Measurements from ENCODE around the gene TBC1D14. TPM values are rescaled to one million over a fixed set of nuclear protein-coding genes. Genes with fewer than 3 reads are reported as not detected.
A peak's percentile ranks its signal among the peaks of the same experiment; 100 is the strongest.

Gene TBC1D14
- total and polyA plus RNA-seq, 9 of the 15 experiments (the other 6 are each of a cell fraction or from before 2014, with no cell fraction given), result 2.1 to 59.6 (median 44.8) TPM

DNA sequence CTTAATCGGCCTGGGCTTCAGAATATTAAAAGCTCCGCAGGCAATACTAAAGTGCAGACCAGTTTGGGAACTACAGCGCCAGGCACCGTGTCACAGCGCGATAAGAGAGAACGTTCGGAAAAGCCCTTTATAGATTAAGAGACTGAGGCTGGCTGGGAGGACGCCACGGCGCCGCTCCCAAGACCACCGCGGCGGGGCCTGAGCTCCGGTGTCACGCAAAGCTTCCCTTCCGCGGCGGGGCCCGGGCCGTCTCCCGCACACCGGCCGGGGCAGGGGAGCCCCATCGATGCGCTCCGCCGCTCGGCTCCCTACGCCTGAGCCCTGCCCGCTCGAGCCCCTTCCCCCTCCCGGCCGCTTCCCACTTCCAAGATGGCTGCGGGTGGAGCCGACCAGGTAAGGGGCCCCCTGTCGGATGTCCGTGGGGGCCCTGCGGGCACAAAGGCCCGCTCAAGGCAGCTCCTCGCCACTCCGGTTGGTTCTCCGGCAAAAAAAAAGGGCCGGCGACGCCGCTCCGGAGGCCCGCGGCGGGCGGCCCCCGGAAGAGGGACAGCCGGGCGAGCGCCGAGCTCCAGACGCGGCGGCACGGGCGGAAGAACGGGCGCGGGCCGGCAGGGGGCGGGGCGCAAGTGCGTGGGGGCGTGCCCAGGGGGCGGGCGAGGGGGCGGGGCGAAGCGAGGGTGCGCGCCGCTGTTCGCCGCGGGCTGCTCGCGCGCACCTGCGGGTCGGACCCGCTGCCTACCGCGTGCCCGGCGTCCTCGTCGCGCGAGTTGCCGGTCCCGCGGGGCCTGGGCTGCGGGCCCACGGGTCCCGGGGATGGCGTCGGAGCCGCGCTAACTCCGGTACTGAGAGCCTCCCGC is at the start of gene TBC1D14 (continued):
- 0 out of 2 replicates have a peak, but pooled peaks have one; percentile 5 for TF ChIP-seq ZBTB12 (CRISPR knock-in tag; IDR thresholded peaks at IDR 0.05)
- no peak for TF ChIP-seq GATAD2B (IDR thresholded peaks at IDR 0.05; ENCODE audit: borderline replicate concordance)
- TF ChIP-seq HNRNPK (IDR thresholded peaks at IDR 0.05; ENCODE audit: low read depth, low read length, poor library complexity, severe bottlenecking), result no peak
- peak; percentile 19; the same call in 1 of the 2 replicates for TF ChIP-seq CREB1 (IDR thresholded peaks at IDR 0.05)
- TF ChIP-seq CREB1 (CRISPR knock-in tag; IDR thresholded peaks at IDR 0.05), result peak; percentile 56; the same call in 1 of the 2 replicates
- no peak for TF ChIP-seq ZNF23 (CRISPR knock-in tag; IDR thresholded peaks at IDR 0.05)
- TF ChIP-seq RAD21 (CRISPR knock-in tag; conservative IDR thresholded peaks at IDR 0.05 in 1 of 2, IDR thresholded peaks at IDR 0.05 in 1 of 2), result no peak
- peak; percentile 79 for TF ChIP-seq PHF20 (IDR thresholded peaks at IDR 0.05; ENCODE audit: partially characterized antibody)
- TF ChIP-seq RBM15 (IDR thresholded peaks at IDR 0.05; ENCODE audit: insufficient read depth, low read length), result 0 out of 2 replicates have a peak, but pooled peaks have one; percentile 31
- TF ChIP-seq NR3C1 (CRISPR knock-in tag; IDR thresholded peaks at IDR 0.05), result no peak
- TF ChIP-seq FOSL1 (tag; conservative IDR thresholded peaks at IDR 0.05), result no peak
- peak; percentile 28; the same call in 1 of the 2 replicates for TF ChIP-seq TCF3 (CRISPR knock-in tag; IDR thresholded peaks at IDR 0.05)
- TF ChIP-seq FOXK1 (CRISPR knock-in tag; IDR thresholded peaks at IDR 0.05; ENCODE audit: borderline replicate concordance), result no peak
- no peak for TF ChIP-seq YBX1 (IDR thresholded peaks at IDR 0.05)
- TF ChIP-seq, protein P1, sequence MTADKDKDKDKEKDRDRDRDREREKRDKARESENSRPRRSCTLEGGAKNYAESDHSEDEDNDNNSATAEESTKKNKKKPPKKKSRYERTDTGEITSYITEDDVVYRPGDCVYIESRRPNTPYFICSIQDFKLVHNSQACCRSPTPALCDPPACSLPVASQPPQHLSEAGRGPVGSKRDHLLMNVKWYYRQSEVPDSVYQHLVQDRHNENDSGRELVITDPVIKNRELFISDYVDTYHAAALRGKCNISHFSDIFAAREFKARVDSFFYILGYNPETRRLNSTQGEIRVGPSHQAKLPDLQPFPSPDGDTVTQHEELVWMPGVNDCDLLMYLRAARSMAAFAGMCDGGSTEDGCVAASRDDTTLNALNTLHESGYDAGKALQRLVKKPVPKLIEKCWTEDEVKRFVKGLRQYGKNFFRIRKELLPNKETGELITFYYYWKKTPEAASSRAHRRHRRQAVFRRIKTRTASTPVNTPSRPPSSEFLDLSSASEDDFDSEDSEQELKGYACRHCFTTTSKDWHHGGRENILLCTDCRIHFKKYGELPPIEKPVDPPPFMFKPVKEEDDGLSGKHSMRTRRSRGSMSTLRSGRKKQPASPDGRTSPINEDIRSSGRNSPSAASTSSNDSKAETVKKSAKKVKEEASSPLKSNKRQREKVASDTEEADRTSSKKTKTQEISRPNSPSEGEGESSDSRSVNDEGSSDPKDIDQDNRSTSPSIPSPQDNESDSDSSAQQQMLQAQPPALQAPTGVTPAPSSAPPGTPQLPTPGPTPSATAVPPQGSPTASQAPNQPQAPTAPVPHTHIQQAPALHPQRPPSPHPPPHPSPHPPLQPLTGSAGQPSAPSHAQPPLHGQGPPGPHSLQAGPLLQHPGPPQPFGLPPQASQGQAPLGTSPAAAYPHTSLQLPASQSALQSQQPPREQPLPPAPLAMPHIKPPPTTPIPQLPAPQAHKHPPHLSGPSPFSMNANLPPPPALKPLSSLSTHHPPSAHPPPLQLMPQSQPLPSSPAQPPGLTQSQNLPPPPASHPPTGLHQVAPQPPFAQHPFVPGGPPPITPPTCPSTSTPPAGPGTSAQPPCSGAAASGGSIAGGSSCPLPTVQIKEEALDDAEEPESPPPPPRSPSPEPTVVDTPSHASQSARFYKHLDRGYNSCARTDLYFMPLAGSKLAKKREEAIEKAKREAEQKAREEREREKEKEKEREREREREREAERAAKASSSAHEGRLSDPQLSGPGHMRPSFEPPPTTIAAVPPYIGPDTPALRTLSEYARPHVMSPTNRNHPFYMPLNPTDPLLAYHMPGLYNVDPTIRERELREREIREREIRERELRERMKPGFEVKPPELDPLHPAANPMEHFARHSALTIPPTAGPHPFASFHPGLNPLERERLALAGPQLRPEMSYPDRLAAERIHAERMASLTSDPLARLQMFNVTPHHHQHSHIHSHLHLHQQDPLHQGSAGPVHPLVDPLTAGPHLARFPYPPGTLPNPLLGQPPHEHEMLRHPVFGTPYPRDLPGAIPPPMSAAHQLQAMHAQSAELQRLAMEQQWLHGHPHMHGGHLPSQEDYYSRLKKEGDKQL (CRISPR knock-in tag; IDR thresholded peaks at IDR 0.05; ENCODE audit: borderline replicate concordance), result no peak
- peak; percentile 34 to 51; a peak in 2 of 4 replicates for TF ChIP-seq SIX5 (IDR thresholded peaks at IDR 0.05; ENCODE audit: borderline replicate concordance in 1 of 2, insufficient read depth in 1 of 2, low read depth in 1 of 2, low read length in 2 of 2)
- TF ChIP-seq SNIP1 (IDR thresholded peaks at IDR 0.05; ENCODE audit: low read depth), result no peak
- TF ChIP-seq, protein P2, sequence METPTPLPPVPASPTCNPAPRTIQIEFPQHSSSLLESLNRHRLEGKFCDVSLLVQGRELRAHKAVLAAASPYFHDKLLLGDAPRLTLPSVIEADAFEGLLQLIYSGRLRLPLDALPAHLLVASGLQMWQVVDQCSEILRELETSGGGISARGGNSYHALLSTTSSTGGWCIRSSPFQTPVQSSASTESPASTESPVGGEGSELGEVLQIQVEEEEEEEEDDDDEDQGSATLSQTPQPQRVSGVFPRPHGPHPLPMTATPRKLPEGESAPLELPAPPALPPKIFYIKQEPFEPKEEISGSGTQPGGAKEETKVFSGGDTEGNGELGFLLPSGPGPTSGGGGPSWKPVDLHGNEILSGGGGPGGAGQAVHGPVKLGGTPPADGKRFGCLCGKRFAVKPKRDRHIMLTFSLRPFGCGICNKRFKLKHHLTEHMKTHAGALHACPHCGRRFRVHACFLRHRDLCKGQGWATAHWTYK (CRISPR knock-in tag; IDR thresholded peaks at IDR 0.05), result peak; percentile 45
- TF ChIP-seq HMG20B (CRISPR knock-in tag; IDR thresholded peaks at IDR 0.05), result no peak
- TF ChIP-seq NCOR1 (IDR thresholded peaks at IDR 0.05), result no peak
- TF ChIP-seq ZNF717 (CRISPR knock-in tag; IDR thresholded peaks at IDR 0.05), result no peak

Data from K562 (cell line).